ENCODE data around the gene LRP5.

The LRP5 gene

GRCh38 chr11:68370211-68371111 is 58.1 kb downstream of the LRP5 start:
- DNase-seq (ENCODE audit: insufficient read length) (peak; percentile 92), FAIRE-seq (peak; percentile 99)

GRCh38 chr11:68371171-68372041 is 59.0 kb downstream of the LRP5 start:
- TF ChIP-seq POLR2A (IDR thresholded peaks at IDR 0.05; ENCODE audit: low read depth, low read length): no peak
- TF ChIP-seq POLR2AphosphoS5 (IDR thresholded peaks at IDR 0.05; ENCODE audit: low read depth, low read length): no peak
- FAIRE-seq: no peak
- peak; percentile 44 for DNase-seq (ENCODE audit: insufficient read length)

More at GRCh38 chr11:68370211-68371111, 58.1 kb downstream of the LRP5 start:
- TF ChIP-seq POLR2A (IDR thresholded peaks at IDR 0.05; ENCODE audit: low read depth, low read length): 0 out of 2 replicates have a peak, but pooled peaks have one; percentile 52
- no peak for TF ChIP-seq POLR2AphosphoS5 (IDR thresholded peaks at IDR 0.05; ENCODE audit: low read depth, low read length)
- TF ChIP-seq TAF1 (IDR thresholded peaks at IDR 0.05; ENCODE audit: borderline replicate concordance, low read depth, low read length): 0 out of 2 replicates have a peak, but pooled peaks have one; percentile 29

GRCh38 chr11:68372114-68372513 is 59.7 kb downstream of the LRP5 start:
- TF ChIP-seq POLR2A (IDR thresholded peaks at IDR 0.05; ENCODE audit: low read depth, low read length) (no peak), TAF1 (IDR thresholded peaks at IDR 0.05; ENCODE audit: borderline replicate concordance, low read depth, low read length) (no peak), POLR2AphosphoS5 (IDR thresholded peaks at IDR 0.05; ENCODE audit: low read depth, low read length) (no peak)
- FAIRE-seq: peak; percentile 85
- DNase-seq (ENCODE audit: insufficient read length): no peak

GRCh38 chr11:68372625-68373024 is 60.2 kb downstream of the LRP5 start:
- no peak for DNase-seq (ENCODE audit: insufficient read length)
- TF ChIP-seq POLR2A (IDR thresholded peaks at IDR 0.05; ENCODE audit: low read depth, low read length) (no peak), TAF1 (IDR thresholded peaks at IDR 0.05; ENCODE audit: borderline replicate concordance, low read depth, low read length) (no peak), POLR2AphosphoS5 (IDR thresholded peaks at IDR 0.05; ENCODE audit: low read depth, low read length) (no peak)
- no peak for FAIRE-seq

GRCh38 chr11:68373189-68373814 is 60.9 kb downstream of the LRP5 start:
- DNase-seq (ENCODE audit: insufficient read length) (no peak), FAIRE-seq (no peak)
- TF ChIP-seq TAF1 (IDR thresholded peaks at IDR 0.05; ENCODE audit: borderline replicate concordance, low read depth, low read length): no peak
- no peak for TF ChIP-seq POLR2AphosphoS5 (IDR thresholded peaks at IDR 0.05; ENCODE audit: low read depth, low read length)
- no peak for TF ChIP-seq POLR2A (IDR thresholded peaks at IDR 0.05; ENCODE audit: low read depth, low read length)

- DNase-seq (ENCODE audit: insufficient read length) (no peak), FAIRE-seq (no peak)
- no peak for TF ChIP-seq POLR2AphosphoS5 (IDR thresholded peaks at IDR 0.05; ENCODE audit: low read depth, low read length)
- TF ChIP-seq TAF1 (IDR thresholded peaks at IDR 0.05; ENCODE audit: borderline replicate concordance, low read depth, low read length): no peak
- no peak for TF ChIP-seq POLR2A (IDR thresholded peaks at IDR 0.05; ENCODE audit: low read depth, low read length)
Observed at GRCh38 chr11:68373815-68374501, 61.6 kb downstream of the LRP5 start.

GRCh38 chr11:68374531-68374930 is 62.1 kb downstream of the LRP5 start:
- no peak for FAIRE-seq
- no peak for TF ChIP-seq POLR2A (IDR thresholded peaks at IDR 0.05; ENCODE audit: low read depth, low read length)
- no peak for TF ChIP-seq POLR2AphosphoS5 (IDR thresholded peaks at IDR 0.05; ENCODE audit: low read depth, low read length)
- no peak for TF ChIP-seq TAF1 (IDR thresholded peaks at IDR 0.05; ENCODE audit: borderline replicate concordance, low read depth, low read length)

GRCh38 chr11:68375337-68375736 is 62.9 kb downstream of the LRP5 start:
- DNase-seq (ENCODE audit: insufficient read length): no peak
- FAIRE-seq: no peak
- TF ChIP-seq TAF1 (IDR thresholded peaks at IDR 0.05; ENCODE audit: borderline replicate concordance, low read depth, low read length) (no peak), POLR2AphosphoS5 (IDR thresholded peaks at IDR 0.05; ENCODE audit: low read depth, low read length) (no peak), POLR2A (IDR thresholded peaks at IDR 0.05; ENCODE audit: low read depth, low read length) (no peak)

More at GRCh38 chr11:68374531-68374930, 62.1 kb downstream of the LRP5 start:
- DNase-seq (ENCODE audit: insufficient read length): no peak

- no peak for FAIRE-seq
- no peak for DNase-seq (ENCODE audit: insufficient read length)
- TF ChIP-seq TAF1 (IDR thresholded peaks at IDR 0.05; ENCODE audit: borderline replicate concordance, low read depth, low read length): no peak
- no peak for TF ChIP-seq POLR2A (IDR thresholded peaks at IDR 0.05; ENCODE audit: low read depth, low read length)
- TF ChIP-seq POLR2AphosphoS5 (IDR thresholded peaks at IDR 0.05; ENCODE audit: low read depth, low read length): no peak
Observed at GRCh38 chr11:68375766-68376165, 63.4 kb downstream of the LRP5 start.

GRCh38 chr11:68377389-68377795 is 65.0 kb downstream of the LRP5 start:
- FAIRE-seq: no peak
- TF ChIP-seq POLR2A (IDR thresholded peaks at IDR 0.05; ENCODE audit: low read depth, low read length): no peak
- no peak for TF ChIP-seq POLR2AphosphoS5 (IDR thresholded peaks at IDR 0.05; ENCODE audit: low read depth, low read length)
- TF ChIP-seq TAF1 (IDR thresholded peaks at IDR 0.05; ENCODE audit: borderline replicate concordance, low read depth, low read length): no peak
- DNase-seq (ENCODE audit: insufficient read length): no peak

Data from GM12892 (cell line).